GM12873 (cell line): ENCODE measurements around the gene LURAP1L.

Experiments
- CTCF ChIP-seq: IDR thresholded peaks from 2 replicates; pipeline ENCODE4 v1.5.1; 2012; ENCODE audit warnings: low read depth, mild to moderate bottlenecking, moderate library complexity, low read length, control low read depth; ENCODE audit not compliant: insufficient read depth; ENCODE audit errors: missing control alignments

LURAP1L gene

GRCh38 chr9:12739014-12739652, 35.7 kb upstream of the LURAP1L start:
- TF ChIP-seq CTCF: no peak

- TF ChIP-seq CTCF: no peak
Measured at GRCh38 chr9:12740845-12741244, 34.0 kb upstream of the LURAP1L start.

- TF ChIP-seq CTCF: no peak
Measured at GRCh38 chr9:12748016-12748415, 26.8 kb upstream of the LURAP1L start.

GRCh38 chr9:12748954-12749353, 25.9 kb upstream of the LURAP1L start:
- TF ChIP-seq CTCF: no peak

GRCh38 chr9:12753931-12754330, 20.9 kb upstream of the LURAP1L start:
- TF ChIP-seq CTCF: no peak

- TF ChIP-seq CTCF: no peak
Measured at GRCh38 chr9:12759761-12760160, 15.1 kb upstream of the LURAP1L start.

GRCh38 chr9:12760758-12761157, 14.1 kb upstream of the LURAP1L start:
- TF ChIP-seq CTCF: no peak
